ENCODE measurements around the gene ZNF593.
A peak's percentile ranks its signal among the peaks of the same experiment; 100 is the strongest.

DNA sequence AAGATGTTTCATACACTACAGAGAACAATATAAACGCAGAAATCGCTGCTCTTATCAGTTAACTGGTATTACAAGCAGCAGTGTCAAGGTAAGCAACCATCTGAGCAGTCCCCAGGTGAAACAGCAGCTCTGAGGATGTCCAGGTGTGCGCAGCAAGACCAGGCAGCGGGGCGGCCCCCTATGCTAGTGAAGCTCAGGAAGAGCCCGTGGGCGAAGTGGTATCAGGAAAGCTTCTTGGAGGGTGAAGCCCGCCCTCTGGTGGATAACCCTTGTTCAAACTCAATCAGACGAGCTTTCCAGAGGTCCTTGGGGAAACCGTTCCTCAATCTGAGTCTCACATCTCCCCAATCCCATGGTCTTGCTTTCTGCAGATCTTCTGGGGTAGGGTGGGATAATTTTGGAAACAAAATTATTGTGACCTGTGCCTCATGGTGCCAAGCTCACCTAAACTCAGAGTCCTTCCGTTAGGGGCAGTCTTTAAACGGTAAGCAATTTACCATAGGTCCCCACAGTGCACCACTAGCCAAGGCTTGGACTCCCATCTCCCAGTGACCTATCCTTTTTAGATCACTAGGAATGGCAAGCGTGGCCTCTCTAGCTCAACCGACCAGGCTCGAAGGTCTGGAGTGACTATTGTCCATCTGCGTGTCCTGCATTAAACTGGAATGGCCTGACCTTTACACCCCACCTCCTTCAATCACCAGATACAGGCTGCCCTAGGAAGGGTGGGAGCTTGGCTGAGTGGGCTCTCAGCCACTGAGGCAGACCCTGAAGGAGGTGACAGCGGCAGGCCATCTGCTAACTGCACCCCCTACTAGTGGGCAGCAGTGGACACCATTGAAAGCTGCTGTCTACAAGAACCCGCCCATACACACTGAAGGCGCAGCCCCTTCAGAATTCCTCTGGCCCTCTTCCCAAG is 24.4 kb upstream of the ZNF593 start:
- TF ChIP-seq POLR2A (IDR thresholded peaks at IDR 0.05) = no peak
- TF ChIP-seq, protein P1, sequence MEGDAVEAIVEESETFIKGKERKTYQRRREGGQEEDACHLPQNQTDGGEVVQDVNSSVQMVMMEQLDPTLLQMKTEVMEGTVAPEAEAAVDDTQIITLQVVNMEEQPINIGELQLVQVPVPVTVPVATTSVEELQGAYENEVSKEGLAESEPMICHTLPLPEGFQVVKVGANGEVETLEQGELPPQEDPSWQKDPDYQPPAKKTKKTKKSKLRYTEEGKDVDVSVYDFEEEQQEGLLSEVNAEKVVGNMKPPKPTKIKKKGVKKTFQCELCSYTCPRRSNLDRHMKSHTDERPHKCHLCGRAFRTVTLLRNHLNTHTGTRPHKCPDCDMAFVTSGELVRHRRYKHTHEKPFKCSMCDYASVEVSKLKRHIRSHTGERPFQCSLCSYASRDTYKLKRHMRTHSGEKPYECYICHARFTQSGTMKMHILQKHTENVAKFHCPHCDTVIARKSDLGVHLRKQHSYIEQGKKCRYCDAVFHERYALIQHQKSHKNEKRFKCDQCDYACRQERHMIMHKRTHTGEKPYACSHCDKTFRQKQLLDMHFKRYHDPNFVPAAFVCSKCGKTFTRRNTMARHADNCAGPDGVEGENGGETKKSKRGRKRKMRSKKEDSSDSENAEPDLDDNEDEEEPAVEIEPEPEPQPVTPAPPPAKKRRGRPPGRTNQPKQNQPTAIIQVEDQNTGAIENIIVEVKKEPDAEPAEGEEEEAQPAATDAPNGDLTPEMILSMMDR (IDR thresholded peaks at IDR 0.05) = peak; percentile 71 to 89 (median 80)

Measured in heart left ventricle (tissue), 13 donors.